Neural crest cell (in vitro differentiated cells): ENCODE measurements around the gene COP1. TPM values are rescaled to one million over a fixed set of nuclear protein-coding genes. Genes with fewer than 3 reads are reported as not detected.
A peak's percentile ranks its signal among the peaks of the same experiment; 100 is the strongest.

Experiments used
- DNase-seq: peaks from one replicate; pipeline ENCODE4 v3.0.0; 2021; ENCODE audit warnings: low read depth, mixed read lengths, low spot score
- H3K27ac Mint-ChIP-seq: one replicate; pipeline ENCODE4 v1.8.0; 2021; ENCODE audit warnings: mild to moderate bottlenecking, mixed read lengths; ENCODE audit not compliant: unreplicated experiment
- H3K27me3 Mint-ChIP-seq: 2 replicates; pipeline ENCODE4 v1.8.0; 2021; ENCODE audit warnings: low read depth, mild to moderate bottlenecking, mixed read lengths
- H3K36me3 Mint-ChIP-seq: 2 replicates; pipeline ENCODE4 v1.8.0; 2021; ENCODE audit warnings: low read depth, mild to moderate bottlenecking, mixed read lengths
- H3K4me1 Mint-ChIP-seq: 2 replicates; pipeline ENCODE4 v1.8.0; 2021; ENCODE audit warnings: mixed read lengths
- H3K4me3 Mint-ChIP-seq: one replicate; pipeline ENCODE4 v1.8.0; 2021; ENCODE audit warnings: mild to moderate bottlenecking, mixed read lengths
- H3K9me3 Mint-ChIP-seq: 2 replicates; pipeline ENCODE4 v1.8.0; 2021; ENCODE audit warnings: mixed read lengths
- CTCF ChIP-seq: fragments of 200-600 bp; sonication (generic); conservative IDR thresholded peaks from 2 replicates; pipeline ENCODE4 v1.5.0; 2021; ENCODE audit warnings: antibody characterized with exemption, mild to moderate bottlenecking
- total RNA-seq: library from RNA; stranded (reverse); gene quantifications from 2 replicates; pipeline ENCODE4 v1.2.1, GENCODE V29; 2021

Gene COP1
- total RNA-seq, 1 donor from 2014 or later = 48.4 TPM

- peaks cover 35% of the 10 kb centered on the region for H3K27me3 Mint-ChIP-seq
- no peak for DNase-seq
- H3K9me3 Mint-ChIP-seq = no peaks in the 10 kb centered on the region
- TF ChIP-seq CTCF = no peak
- H3K4me1 Mint-ChIP-seq = no peaks in the 10 kb centered on the region
- no peak overlapping the region for H3K27ac Mint-ChIP-seq
- H3K4me3 Mint-ChIP-seq = no peak overlapping the region
- no peaks in the 10 kb centered on the region for H3K36me3 Mint-ChIP-seq
Observed at GRCh38 chr1:176217461-176218099, 10.5 kb upstream of the COP1 start.

- TF ChIP-seq CTCF = no peak
- Mint-ChIP-seq H3K36me3 (no peaks in the 10 kb centered on the region), H3K4me1 (no peaks in the 10 kb centered on the region), H3K27ac (no peak overlapping the region), H3K27me3 (peaks cover 35% of the 10 kb centered on the region), H3K9me3 (no peaks in the 10 kb centered on the region), H3K4me3 (no peak overlapping the region)
- DNase-seq = no peak
Observed at GRCh38 chr1:176216031-176216430, 8.9 kb upstream of the COP1 start.

- no peak for DNase-seq
- H3K9me3 Mint-ChIP-seq = no peaks in the 10 kb centered on the region
- H3K27me3 Mint-ChIP-seq = peaks cover 25% of the 10 kb centered on the region
- TF ChIP-seq CTCF = no peak
- no peaks in the 10 kb centered on the region for H3K36me3 Mint-ChIP-seq
- peaks cover 13% of the 10 kb centered on the region for H3K4me1 Mint-ChIP-seq
- H3K27ac Mint-ChIP-seq = no peak overlapping the region
- no peak overlapping the region for H3K4me3 Mint-ChIP-seq
Observed at GRCh38 chr1:176211396-176212165, 4.5 kb upstream of the COP1 start.

DNA sequence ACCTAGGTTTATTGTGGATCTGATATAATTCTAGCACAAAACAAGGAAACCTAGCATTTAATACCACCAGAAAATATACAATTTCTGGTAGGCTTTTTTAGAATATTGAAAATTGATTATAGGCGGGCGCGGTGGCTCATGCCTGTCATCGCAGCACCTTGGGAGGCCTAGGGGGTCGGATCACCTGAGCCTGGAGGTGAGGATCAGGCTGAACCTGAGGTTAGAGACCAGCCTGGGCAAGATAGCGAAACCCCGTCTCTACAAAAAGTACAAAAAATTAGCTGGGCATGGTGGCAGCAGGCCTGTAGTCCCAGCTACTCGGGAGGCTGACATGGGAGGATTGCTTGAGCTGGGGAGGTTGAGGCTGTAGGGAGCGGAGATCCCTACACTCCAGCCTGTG, 948 bp upstream of the COP1 start:
- Mint-ChIP-seq H3K4me1 (peaks cover 41% of the 10 kb centered on the region), H3K4me3 (peak overlapping the region; percentile 98), H3K36me3 (no peaks in the 10 kb centered on the region), H3K27ac (no peak overlapping the region), H3K27me3 (peaks cover 3% of the 10 kb centered on the region), H3K9me3 (no peaks in the 10 kb centered on the region)
- DNase-seq = no peak
- no peak for TF ChIP-seq CTCF

DNA sequence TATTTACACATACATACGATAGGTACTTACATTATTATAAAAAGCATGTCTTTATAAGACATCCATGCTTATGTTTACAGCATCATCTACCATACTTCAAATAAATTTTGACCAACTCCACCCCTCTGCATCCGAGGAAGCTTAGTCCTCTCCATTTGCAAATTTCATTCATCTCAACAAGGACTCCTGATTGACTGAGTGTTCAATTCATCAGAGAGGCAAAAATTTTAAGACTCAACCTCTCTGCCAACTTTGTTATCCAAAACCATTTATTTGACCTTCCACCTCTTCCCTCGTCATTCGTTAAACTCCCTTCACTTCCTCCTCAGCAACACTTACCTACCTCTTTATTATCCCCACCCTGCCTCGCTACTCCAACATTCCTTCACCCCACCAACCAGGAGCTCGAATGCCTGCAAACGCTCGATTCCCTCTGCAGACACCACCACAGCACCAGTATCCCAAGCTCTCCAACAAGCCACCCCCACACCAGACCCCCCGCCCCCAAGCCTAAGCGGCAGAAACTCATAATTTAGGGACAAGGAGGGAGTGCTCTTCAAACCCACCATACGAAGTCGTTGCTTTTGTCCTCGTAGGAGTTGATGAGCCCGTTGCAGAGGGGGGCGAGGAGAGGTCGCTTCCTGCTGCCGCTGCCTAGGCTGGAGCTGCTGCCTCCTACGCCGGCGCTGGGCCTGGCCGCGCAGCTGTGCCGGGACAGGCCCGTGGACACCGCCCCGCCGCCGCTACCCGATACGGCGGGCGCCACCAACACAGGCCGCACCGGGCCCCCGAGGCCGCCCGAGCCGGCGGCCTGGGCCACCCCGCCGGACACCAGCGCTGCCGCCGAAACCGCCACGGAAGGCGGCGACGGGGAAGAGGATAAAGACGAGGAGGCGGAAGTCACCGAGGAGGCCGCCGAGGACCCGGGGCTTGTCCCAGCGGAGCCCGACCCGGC, 803 bp downstream of the COP1 start:
- Mint-ChIP-seq H3K27ac (peak overlapping the region; percentile 96), H3K27me3 (peaks cover 3% of the 10 kb centered on the region), H3K9me3 (no peaks in the 10 kb centered on the region), H3K4me3 (peak overlapping the region; percentile 98), H3K4me1 (peaks cover 46% of the 10 kb centered on the region), H3K36me3 (peaks cover 3% of the 10 kb centered on the region)
- no peak for DNase-seq
- no peak for TF ChIP-seq CTCF
